ENCODE data around the gene SLC6A19. TPM values are rescaled to one million over a fixed set of nuclear protein-coding genes. Genes with fewer than 3 reads are reported as not detected.

The SLC6A19 gene
- total and polyA plus RNA-seq, 2 of the 4 experiments (the other 2 are of a cell fraction): not detected

DNA sequence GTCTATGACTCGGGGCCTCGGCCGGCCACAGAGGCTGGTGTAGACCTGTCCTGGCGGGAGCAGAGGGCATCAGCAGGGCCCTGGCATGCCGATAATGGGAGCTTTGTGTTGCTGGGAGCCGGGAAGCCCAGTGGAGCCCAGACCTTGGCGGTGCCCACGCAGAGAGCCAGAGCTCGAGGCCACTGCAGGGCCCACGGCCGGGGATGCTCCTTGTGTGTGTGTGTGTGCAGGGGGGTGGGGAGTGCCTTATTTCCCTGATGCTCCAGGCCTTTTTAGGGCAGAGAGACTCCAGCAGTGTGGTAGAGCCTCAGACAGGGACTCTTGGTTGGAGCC lies 18.3 kb downstream of the SLC6A19 start:
- no peak for DNase-seq
- Histone ChIP-seq H2BK20ac (ENCODE audit: low read depth, low read length) (no peak overlapping the region), H2AK9ac (replicated peaks; ENCODE audit: low read depth, low read length, poor library complexity) (no peak overlapping the region), H2AFZ (replicated peaks; ENCODE audit: low read length, poor library complexity) (no peak overlapping the region), H4K20me1 (ENCODE audit: insufficient read depth, low read length) (no peaks in the 10 kb centered on the region), H2BK15ac (ENCODE audit: low read depth, low read length) (no peak overlapping the region), H3K9ac (ENCODE audit: low read depth, low read length) (no peak overlapping the region), H2AK5ac (ENCODE audit: low read depth, low read length) (no peak overlapping the region), H3K23ac (ENCODE audit: low read depth, low read length) (no peak overlapping the region), H2BK5ac (ENCODE audit: low read depth, low read length, poor library complexity, severe bottlenecking) (no peak overlapping the region), H3K79me1 (ENCODE audit: low read depth in 1 of 2, low read length in 2 of 2) (no peaks in the 10 kb centered on the region), H3K36me3 (ENCODE audit: control insufficient read depth, insufficient read depth, low read length) (no peaks in the 10 kb centered on the region), H4K91ac (ENCODE audit: insufficient read depth, low read depth, low read length) (no peak overlapping the region), H3K4me3 (ENCODE audit: insufficient read depth, low read depth, low read length) (no peak overlapping the region), H3K4me1 (ENCODE audit: control insufficient read depth, insufficient read depth, low read length) (no peaks in the 10 kb centered on the region), H3K27ac (ENCODE audit: insufficient read depth, low read length) (no peak overlapping the region), H3K18ac (ENCODE audit: low read depth, low read length) (no peak overlapping the region), H4K5ac (ENCODE audit: low read depth, low read length) (no peak overlapping the region), H3K56ac (ENCODE audit: extremely low read depth, insufficient read depth, low read length) (no peak overlapping the region), H3K9me3 (ENCODE audit: control insufficient read depth, insufficient read depth, low read length) (peaks cover 22% of the 10 kb centered on the region), H2BK120ac (ENCODE audit: low read depth, low read length) (no peak overlapping the region), H3K4ac (ENCODE audit: low read depth, low read length) (no peak overlapping the region), H3K27me3 (ENCODE audit: control insufficient read depth, insufficient read depth, low read length) (no peaks in the 10 kb centered on the region; the same call in 1 of the 2 replicates), H4K8ac (ENCODE audit: low read depth in 2 of 2, low read length in 2 of 2) (no peak overlapping the region), H3K4me2 (ENCODE audit: low read depth, low read length) (no peak overlapping the region), H3K14ac (replicated peaks; ENCODE audit: low read depth, low read length) (no peak overlapping the region), H3K9me1 (ENCODE audit: insufficient read depth, low read length) (no peaks in the 10 kb centered on the region)
- no peak for ATAC-seq (ENCODE audit: low read depth)
- intact Hi-C loops (cut with micrococcal nuclease) (no loop called here), dilution Hi-C loops (cut with HindIII; ENCODE audit: low sequenced_read_pairs, unreplicated experiment) (no loop called here), in situ Hi-C loops (cut with MboI; ENCODE audit: low sequenced_read_pairs) (no loop called here)
- no peak for TF ChIP-seq RAD21 (IDR thresholded peaks at IDR 0.05; ENCODE audit: low read length)
- TF ChIP-seq NFE2L2 (IDR thresholded peaks at IDR 0.05; ENCODE audit: low read depth, low read length): no peak
- no peak for TF ChIP-seq CEBPB (IDR thresholded peaks at IDR 0.05; ENCODE audit: low read depth, low read length)
- no peak for TF ChIP-seq CHD1 (IDR thresholded peaks at IDR 0.05; ENCODE audit: low read depth, low read length)
- TF ChIP-seq, protein P1, sequence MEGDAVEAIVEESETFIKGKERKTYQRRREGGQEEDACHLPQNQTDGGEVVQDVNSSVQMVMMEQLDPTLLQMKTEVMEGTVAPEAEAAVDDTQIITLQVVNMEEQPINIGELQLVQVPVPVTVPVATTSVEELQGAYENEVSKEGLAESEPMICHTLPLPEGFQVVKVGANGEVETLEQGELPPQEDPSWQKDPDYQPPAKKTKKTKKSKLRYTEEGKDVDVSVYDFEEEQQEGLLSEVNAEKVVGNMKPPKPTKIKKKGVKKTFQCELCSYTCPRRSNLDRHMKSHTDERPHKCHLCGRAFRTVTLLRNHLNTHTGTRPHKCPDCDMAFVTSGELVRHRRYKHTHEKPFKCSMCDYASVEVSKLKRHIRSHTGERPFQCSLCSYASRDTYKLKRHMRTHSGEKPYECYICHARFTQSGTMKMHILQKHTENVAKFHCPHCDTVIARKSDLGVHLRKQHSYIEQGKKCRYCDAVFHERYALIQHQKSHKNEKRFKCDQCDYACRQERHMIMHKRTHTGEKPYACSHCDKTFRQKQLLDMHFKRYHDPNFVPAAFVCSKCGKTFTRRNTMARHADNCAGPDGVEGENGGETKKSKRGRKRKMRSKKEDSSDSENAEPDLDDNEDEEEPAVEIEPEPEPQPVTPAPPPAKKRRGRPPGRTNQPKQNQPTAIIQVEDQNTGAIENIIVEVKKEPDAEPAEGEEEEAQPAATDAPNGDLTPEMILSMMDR (conservative IDR thresholded peaks at IDR 0.05; ENCODE audit: low read depth, low read length): no peak
- TF ChIP-seq MXI1 (IDR thresholded peaks at IDR 0.05; ENCODE audit: borderline replicate concordance, low read depth, low read length): no peak
- no peak for TF ChIP-seq RCOR1 (IDR thresholded peaks at IDR 0.05; ENCODE audit: insufficient replicate concordance, low read length)
- TF ChIP-seq BHLHE40 (IDR thresholded peaks at IDR 0.05; ENCODE audit: low read depth, low read length): no peak
- TF ChIP-seq MAFK (IDR thresholded peaks at IDR 0.05; ENCODE audit: low read depth, low read length): no peak
- TF ChIP-seq, protein P2, sequence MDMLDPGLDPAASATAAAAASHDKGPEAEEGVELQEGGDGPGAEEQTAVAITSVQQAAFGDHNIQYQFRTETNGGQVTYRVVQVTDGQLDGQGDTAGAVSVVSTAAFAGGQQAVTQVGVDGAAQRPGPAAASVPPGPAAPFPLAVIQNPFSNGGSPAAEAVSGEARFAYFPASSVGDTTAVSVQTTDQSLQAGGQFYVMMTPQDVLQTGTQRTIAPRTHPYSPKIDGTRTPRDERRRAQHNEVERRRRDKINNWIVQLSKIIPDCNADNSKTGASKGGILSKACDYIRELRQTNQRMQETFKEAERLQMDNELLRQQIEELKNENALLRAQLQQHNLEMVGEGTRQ (IDR thresholded peaks at IDR 0.05; ENCODE audit: low read depth, low read length): no peak
- TF ChIP-seq SMC3 (IDR thresholded peaks at IDR 0.05; ENCODE audit: low read depth, low read length): no peak
- TF ChIP-seq FOS (IDR thresholded peaks at IDR 0.05; ENCODE audit: low read depth, low read length): no peak
- no peak for TF ChIP-seq POLR2A (IDR thresholded peaks at IDR 0.05; ENCODE audit: low read depth, low read length)
- no peak for TF ChIP-seq RFX5 (IDR thresholded peaks at IDR 0.05; ENCODE audit: low read depth, low read length)
- TF ChIP-seq MAZ (IDR thresholded peaks at IDR 0.05; ENCODE audit: borderline replicate concordance, low read depth, low read length): no peak
- TF ChIP-seq, protein P3, sequence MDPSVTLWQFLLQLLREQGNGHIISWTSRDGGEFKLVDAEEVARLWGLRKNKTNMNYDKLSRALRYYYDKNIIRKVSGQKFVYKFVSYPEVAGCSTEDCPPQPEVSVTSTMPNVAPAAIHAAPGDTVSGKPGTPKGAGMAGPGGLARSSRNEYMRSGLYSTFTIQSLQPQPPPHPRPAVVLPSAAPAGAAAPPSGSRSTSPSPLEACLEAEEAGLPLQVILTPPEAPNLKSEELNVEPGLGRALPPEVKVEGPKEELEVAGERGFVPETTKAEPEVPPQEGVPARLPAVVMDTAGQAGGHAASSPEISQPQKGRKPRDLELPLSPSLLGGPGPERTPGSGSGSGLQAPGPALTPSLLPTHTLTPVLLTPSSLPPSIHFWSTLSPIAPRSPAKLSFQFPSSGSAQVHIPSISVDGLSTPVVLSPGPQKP (IDR thresholded peaks at IDR 0.05; ENCODE audit: borderline replicate concordance, low read depth, low read length): no peak
- no TSS peak for BruUV-seq (replicated peaks)
- ChIA-PET CTCF (no interaction called here), POLR2A (ENCODE audit: unreplicated experiment) (no interaction called here)
- no CpG with 5 or more reads among the region's 11 CpGs for WGBS, 2 experiments (ENCODE audit: extremely low coverage in 2 of 2, insufficient read length in 1 of 2)

All from IMR-90 (cell line).